DND-41 (cell line): ENCODE data around the gene ZDHHC7.

Experiments
- CTCF ChIP-seq: IDR thresholded peaks from 2 replicates; pipeline ENCODE4 v1.5.1; 2012; ENCODE audit warnings: borderline replicate concordance, low read length, moderate library complexity, mild to moderate bottlenecking; ENCODE audit not compliant: poor library complexity, severe bottlenecking; ENCODE audit errors: extremely low read depth
- EZH2 ChIP-seq: IDR thresholded peaks from 3 replicates; pipeline ENCODE4 v1.6.1; 2012; ENCODE audit warnings: borderline replicate concordance, low read depth, mild to moderate bottlenecking, moderate library complexity, low read length, inconsistent platforms; ENCODE audit not compliant: severe bottlenecking

- TF ChIP-seq CTCF (no peak), EZH2 (no peak)
These were observed 81.7 kb downstream of the ZDHHC7 start for GRCh38 chr16:84929421-84930297.
